Thyroid gland (tissue), 4 donors: ENCODE measurements around the gene CACTIN.

Experiments used
- POLR2A ChIP-seq, 2 donors: fragments of 450-650 bp; IDR thresholded peaks; one replicate each; pipeline ENCODE4 v1.6.1; 2017; ENCODE audit warnings: antibody characterized with exemption in 2 of 2, mild to moderate bottlenecking in 2 of 2, moderate library complexity in 1 of 2
- TF ChIP-seq, protein P1 (sequence below), 6 experiments: fragments of 200-600 bp in 3 of 6; fragments of 450-650 bp in 3 of 6; sonication (generic) in 3 of 6; IDR thresholded peaks; one replicate each; pipeline ENCODE4 v1.5.1; 2016 to 2019; ENCODE audit warnings: antibody characterized with exemption in 6 of 6, mild to moderate bottlenecking in 2 of 6, inconsistent platforms in 1 of 6, moderate library complexity in 1 of 6

DNA sequence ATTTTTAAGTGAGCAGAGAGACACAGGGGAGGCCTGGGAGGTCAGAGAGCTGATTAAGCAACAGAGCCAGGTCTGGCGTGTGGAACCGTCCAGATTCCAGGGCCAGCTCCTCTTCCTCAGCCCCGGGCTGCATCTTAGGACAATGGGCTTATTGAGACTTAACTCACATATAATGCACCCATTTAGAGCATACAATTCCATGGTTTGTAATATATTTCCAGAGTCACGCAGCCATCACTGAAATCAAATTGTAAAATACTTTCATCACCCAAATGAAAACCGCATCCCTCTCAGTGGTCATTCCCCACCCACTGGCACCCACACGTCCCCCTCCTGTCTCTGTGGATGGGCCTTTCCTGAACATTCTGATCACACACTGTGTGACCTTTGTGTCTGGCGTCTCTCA is 56.0 kb downstream of the CACTIN start:
- TF ChIP-seq, protein P1, sequence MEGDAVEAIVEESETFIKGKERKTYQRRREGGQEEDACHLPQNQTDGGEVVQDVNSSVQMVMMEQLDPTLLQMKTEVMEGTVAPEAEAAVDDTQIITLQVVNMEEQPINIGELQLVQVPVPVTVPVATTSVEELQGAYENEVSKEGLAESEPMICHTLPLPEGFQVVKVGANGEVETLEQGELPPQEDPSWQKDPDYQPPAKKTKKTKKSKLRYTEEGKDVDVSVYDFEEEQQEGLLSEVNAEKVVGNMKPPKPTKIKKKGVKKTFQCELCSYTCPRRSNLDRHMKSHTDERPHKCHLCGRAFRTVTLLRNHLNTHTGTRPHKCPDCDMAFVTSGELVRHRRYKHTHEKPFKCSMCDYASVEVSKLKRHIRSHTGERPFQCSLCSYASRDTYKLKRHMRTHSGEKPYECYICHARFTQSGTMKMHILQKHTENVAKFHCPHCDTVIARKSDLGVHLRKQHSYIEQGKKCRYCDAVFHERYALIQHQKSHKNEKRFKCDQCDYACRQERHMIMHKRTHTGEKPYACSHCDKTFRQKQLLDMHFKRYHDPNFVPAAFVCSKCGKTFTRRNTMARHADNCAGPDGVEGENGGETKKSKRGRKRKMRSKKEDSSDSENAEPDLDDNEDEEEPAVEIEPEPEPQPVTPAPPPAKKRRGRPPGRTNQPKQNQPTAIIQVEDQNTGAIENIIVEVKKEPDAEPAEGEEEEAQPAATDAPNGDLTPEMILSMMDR (IDR thresholded peaks at IDR 0.05) = no peak
- TF ChIP-seq POLR2A (IDR thresholded peaks at IDR 0.05) = no peak
